Measurements from ENCODE around the gene ALOX5AP.

DNA sequence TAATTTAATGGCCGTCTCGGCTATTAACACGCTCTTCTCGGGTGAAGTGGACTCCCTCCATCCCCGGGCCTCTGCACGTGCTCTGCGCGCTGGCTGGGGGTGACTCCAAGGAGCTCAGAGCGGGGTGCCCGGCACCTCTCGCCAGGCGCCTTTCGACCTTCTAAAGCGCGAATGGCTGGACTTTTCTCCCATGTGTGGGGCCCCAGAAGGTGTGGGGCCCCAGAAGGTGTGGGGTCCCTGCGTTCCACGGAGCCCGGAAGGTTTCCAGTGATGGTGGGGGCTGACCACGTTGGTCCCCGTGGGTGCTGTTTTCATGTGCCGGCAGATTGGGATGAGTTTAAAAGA lies 3.3 kb upstream of the ALOX5AP start:
- TF ChIP-seq, protein P1, sequence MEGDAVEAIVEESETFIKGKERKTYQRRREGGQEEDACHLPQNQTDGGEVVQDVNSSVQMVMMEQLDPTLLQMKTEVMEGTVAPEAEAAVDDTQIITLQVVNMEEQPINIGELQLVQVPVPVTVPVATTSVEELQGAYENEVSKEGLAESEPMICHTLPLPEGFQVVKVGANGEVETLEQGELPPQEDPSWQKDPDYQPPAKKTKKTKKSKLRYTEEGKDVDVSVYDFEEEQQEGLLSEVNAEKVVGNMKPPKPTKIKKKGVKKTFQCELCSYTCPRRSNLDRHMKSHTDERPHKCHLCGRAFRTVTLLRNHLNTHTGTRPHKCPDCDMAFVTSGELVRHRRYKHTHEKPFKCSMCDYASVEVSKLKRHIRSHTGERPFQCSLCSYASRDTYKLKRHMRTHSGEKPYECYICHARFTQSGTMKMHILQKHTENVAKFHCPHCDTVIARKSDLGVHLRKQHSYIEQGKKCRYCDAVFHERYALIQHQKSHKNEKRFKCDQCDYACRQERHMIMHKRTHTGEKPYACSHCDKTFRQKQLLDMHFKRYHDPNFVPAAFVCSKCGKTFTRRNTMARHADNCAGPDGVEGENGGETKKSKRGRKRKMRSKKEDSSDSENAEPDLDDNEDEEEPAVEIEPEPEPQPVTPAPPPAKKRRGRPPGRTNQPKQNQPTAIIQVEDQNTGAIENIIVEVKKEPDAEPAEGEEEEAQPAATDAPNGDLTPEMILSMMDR (IDR thresholded peaks at IDR 0.05) = no peak
- no peak for TF ChIP-seq ATF1 (CRISPR knock-in tag; IDR thresholded peaks at IDR 0.05)
